NCI-H146 (cell line): ENCODE results near the gene AHRR.
"Not testable (repeated sequence)": the region's sequence is repeated elsewhere in the genome, so short reads cannot be mapped to it uniquely, and the experiment has no call there.

Source experiments
- DNase-seq: peaks from one replicate; lab custom pipeline; 2025; lab: John Stamatoyannopoulos, UW

AHRR gene

GRCh38 chr5:475704-476101, 154.2 kb downstream of the AHRR start:
- no peak for DNase-seq

- no peak for DNase-seq
Measured at GRCh38 chr5:476102-476813, 154.7 kb downstream of the AHRR start.

GRCh38 chr5:476814-477175, 155.3 kb downstream of the AHRR start:
- no peak for DNase-seq

GRCh38 chr5:477247-477646, 155.7 kb downstream of the AHRR start:
- no peak for DNase-seq

GRCh38 chr5:477871-478270, 156.4 kb downstream of the AHRR start:
- no peak for DNase-seq

GRCh38 chr5:478369-478981, 157.0 kb downstream of the AHRR start:
- no peak for DNase-seq

GRCh38 chr5:478982-479535, 157.5 kb downstream of the AHRR start:
- DNase-seq: peak; percentile 70

- no peak for DNase-seq
Measured at GRCh38 chr5:479566-480319, 158.2 kb downstream of the AHRR start.

GRCh38 chr5:481347-481746, 159.8 kb downstream of the AHRR start:
- no peak for DNase-seq

GRCh38 chr5:482021-482420, 160.5 kb downstream of the AHRR start:
- no peak for DNase-seq

- DNase-seq: no peak
Measured at GRCh38 chr5:482506-482905, 161.0 kb downstream of the AHRR start.

- no peak for DNase-seq
Measured at GRCh38 chr5:483011-483410, 161.5 kb downstream of the AHRR start.

GRCh38 chr5:483434-484140, 162.1 kb downstream of the AHRR start:
- DNase-seq: no peak

- DNase-seq: no peak
Measured at GRCh38 chr5:484556-484955, 163.0 kb downstream of the AHRR start.

GRCh38 chr5:485113-485945, 163.8 kb downstream of the AHRR start:
- no peak for DNase-seq

GRCh38 chr5:485946-486491, 164.5 kb downstream of the AHRR start:
- no peak for DNase-seq

GRCh38 chr5:486597-486996, 165.1 kb downstream of the AHRR start:
- not testable (repeated sequence) for DNase-seq
